ENCODE results near the gene ZNF445.
"Not testable (repeated sequence)": the region's sequence is repeated elsewhere in the genome, so short reads cannot be mapped to it uniquely, and the experiment has no call there.

Gene ZNF445

DNA sequence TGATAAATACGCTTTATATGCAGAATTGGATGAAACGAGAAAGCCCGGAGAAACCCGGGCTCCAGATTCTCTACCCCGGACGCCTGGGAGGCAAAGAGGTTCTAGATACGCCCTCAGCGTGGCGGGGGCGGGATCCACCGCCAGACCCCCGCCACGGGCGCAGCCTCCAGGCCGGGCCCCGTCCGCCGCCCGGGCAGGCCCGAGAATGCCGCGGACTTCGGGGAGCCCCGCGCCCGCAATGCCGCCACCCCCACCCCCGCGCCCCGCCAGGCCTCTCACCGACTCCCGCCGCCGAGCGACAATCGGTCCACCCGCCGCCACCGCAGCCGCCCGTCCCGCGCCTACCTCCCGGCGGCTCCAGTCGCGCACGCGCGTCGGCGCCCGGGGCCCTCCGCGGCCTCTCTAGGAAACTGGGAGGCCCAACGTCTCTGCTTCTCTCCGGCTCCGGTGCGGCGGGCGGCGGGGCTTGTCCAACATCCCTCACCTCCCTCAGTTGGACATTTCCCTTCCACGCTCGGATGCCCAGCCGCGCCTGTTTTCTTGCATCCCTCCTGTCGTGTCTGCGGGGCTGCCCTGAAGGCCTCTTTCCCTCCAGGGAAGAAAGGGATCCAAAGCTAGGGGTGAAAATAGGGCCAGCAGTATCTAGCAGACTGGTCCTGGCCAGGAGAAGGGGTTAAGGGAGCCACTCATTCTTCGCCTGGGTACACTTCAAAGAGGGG is at the start of gene ZNF445:
TSS of gene ZNF445 (minus strand) at position 359 of the 719 bp plus-strand sequence. CDS start 22,121 bp downstream, outside the sequence.
- peak; percentile 82 for DNase-seq (ENCODE audit: low read depth)

DNA sequence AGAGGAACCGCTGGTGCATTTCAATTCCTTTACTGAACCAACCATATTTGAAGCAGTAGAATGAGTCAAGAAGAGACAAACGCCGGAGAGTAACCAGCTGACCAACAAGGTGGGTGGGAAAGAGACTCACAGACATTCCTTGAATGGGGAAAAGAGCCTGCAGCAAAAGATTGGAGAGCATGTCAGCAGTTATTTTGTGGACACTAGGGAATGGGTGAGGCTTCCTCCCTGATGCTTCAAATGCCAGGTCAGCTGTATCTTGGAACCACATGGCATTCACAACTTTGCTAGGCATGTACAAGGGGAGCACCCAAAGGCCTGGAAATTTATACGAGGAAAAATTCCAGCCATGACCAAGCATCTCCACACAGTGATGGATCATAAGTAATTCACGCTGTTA is 47.6 kb upstream of the ZNF445 start:
- no peak for DNase-seq (ENCODE audit: low read depth)

DNA sequence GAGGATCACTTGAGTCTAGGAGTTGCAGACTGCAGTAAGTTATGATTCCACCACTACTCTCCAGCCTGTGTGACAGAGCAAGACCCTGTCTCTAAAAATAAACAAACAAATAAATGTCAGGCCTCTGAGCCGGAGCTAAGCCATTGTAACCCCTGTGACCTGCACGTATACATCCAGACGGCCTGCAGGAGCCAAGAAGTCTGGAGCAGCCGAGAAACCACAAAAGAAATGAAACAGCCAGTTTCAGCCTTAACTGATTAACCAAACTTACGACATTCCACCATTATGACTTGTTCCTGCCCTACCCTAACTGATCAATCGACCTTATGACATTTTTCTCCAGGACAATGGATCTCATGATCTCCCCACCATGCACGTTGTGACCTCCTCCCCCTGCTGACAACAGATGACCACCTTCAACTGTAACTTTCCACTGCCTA is 45.0 kb upstream of the ZNF445 start:
- peak; percentile 13 for DNase-seq (ENCODE audit: low read depth)

DNA sequence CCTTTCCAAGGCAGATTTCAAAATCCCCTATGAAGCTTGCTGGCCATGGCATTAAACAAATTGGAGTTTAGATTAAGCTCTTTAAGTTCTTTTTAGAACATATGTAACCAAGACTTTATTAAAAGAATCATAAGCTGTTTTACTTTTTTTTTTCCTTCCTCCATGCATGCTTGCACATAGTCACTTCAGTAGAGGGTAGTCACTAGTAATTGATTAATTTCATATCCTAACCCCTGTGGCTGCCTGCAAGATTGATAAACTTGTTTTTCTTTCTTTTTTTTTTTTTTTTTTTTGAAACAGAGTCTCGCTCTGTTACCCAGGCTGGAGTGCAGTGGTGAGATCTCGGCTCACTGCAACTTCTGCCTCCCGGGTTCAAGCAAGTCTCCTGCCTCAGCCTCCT is 44.3 kb upstream of the ZNF445 start:
- no peak for DNase-seq (ENCODE audit: low read depth)

DNA sequence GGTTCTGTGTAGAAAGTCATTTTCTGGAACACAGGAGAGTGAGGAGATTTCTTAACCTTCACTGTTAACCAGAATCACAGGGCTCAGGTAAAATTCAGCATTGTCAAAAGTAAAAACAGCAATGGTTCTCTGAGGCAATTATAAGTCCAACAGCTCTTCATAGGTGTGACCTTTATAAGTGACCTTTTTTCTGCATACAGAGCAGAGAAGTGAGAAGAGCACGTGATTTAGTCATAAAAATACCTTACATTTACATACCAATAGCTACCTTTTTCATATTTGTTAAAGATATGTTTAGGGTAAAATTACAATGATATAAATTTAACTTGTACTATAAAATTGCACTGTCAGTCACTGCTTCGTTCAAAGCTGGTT is 41.3 kb upstream of the ZNF445 start:
- DNase-seq (ENCODE audit: low read depth), result no peak

DNA sequence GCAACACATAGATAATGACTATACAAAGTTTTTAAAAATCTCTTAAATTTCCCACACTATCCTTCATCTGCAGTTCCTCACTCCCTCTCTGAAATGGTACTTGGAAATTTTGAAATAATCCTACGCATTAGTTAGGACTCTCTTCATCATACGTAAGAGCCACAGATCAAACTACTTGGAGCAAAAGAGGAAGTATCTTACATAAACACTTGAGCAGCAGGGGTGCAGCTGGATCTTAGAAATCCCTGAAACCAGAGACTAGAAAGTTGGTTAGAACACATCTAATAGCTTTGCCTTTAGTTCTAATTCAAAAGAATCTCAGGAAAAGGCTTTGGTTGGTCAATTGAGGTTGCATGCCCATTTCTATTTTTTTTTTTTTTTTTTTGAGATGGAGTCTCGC is 38.8 kb upstream of the ZNF445 start:
- DNase-seq (ENCODE audit: low read depth), result no peak

DNA sequence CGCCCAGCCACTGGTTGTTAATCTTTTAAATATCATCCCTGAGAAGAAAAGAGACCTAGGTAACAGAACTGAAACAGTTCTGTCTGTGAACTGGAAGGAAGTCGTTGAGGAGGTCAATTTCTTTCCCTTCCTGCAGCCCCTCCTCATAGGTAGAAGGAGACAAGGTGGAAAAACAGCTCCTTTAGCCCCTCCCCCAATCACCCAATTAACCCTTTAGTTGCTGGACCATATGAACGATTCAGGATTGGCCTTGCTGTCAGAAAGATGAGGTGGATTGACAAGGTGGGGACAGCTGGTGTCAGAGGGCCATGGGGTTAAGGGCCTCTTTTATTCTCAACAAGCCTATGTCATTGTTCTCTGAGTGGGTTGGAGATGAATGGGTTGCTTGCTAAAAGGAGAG is 36.0 kb upstream of the ZNF445 start:
- DNase-seq (ENCODE audit: low read depth), result no peak

DNA sequence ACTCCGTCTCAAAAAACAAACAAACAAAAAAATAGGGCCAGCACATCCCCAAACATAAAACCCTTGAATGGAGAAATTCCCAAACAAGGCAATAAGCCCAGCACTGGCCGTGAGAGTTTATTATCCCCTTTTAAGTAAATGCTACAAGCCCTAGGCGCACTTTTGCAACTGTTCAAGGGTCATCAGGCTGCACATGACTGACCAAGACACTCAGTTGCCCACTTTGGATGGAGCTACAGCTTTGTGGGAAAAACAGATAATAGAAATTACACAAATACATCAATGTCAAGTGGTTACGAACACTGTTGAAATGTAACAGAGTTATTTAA is 33.7 kb upstream of the ZNF445 start:
- peak; percentile 10 for DNase-seq (ENCODE audit: low read depth)

DNA sequence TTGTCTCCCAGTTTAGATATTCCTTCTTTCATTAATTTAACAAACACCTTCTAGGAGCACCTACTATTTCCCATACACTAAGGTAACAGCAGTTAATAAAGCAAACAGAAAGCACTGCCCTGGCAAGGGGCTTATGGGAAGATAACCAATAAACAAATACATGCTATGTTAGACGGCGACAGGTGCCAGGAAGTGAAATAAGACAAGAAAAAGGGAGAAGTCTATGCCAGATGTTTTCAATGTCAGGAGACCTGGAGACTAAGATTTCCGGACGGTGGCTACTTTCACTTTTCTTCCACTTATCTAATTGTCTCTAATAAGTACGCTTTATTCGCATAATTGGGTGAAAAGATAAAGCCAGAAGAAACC is 32.5 kb upstream of the ZNF445 start:
- peak; percentile 16 for DNase-seq (ENCODE audit: low read depth)

DNA sequence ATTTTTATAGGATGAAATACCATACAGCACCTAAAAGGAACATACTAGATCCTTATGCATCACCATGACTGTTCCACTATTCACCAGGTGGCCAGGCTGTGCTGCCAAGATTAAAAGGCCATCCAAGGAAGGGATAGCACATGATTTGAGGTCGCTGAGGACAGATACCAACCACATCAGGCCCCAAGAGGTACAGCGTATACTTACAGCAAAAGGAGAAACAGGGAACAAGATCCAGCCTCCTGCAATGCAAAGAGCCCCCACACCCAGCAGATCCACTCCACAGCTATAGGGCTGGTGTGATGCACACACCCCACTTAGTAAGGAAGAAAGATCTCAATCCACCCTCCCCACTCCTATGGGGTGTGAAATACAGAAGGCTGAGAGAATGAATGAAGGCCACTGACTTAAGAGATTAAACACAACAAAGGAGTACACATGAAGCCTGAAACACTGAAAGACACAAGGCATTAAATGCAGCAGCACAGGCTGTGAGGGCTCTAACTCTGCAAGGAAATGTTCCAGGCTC is 32.0 kb upstream of the ZNF445 start:
- DNase-seq (ENCODE audit: low read depth), result peak; percentile 6

DNA sequence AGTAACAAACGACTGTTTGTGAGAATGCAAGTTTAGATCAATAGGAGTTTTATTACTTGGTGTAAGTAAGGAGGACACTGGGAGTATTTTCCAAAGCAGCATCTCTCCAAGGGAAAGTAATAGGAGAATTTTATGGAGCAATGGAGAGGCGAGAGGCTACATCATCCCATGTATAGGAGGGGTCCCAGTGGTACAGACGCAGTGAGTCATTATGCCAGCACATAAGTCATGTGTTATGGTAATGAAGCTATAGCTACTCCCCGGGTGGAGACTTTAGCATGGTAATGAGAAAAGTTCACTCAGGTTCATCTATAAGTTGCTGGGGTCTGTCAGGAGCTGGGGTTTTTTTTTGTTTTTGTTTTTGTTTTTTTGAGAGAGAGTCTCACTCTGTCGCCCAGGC is 29.5 kb upstream of the ZNF445 start:
- no peak for DNase-seq (ENCODE audit: low read depth)

DNA sequence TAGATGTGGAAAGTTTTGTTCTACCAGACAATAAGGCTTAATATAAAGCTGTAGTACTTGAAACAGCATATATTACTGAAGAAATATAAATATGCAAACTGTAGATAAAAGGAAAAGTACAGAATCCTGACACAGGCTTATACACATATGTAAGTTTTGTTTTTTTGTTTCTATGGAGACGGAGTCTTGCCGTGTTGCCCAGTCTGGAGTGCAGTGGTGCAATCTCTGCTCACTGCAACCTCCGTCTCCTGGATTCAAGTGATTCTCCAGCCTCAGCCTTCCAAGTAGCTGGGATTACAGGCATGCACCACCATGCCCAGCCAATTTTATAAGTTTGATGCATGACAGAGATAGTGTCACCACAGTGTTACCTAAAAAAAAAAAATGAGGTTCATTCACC is 29.1 kb upstream of the ZNF445 start:
- DNase-seq (ENCODE audit: low read depth), result no peak

DNA sequence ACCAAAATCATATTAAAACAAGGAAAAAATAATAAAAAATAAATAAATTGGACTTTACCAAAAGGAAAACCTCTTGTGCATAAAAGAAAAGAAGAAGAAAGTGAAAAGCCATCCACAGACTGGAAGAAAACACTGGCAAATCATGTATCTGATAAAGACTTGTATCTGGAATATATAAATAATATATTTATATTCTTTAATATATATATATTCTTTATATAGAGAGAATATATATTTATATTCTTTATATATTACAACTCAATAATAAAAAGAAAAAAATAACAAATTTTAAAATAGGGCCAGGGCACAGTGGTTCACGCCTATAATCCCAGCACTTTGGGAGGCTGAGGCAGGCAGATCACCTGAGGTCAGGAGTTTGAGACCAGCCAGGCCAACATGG is 27.1 kb upstream of the ZNF445 start:
- no peak for DNase-seq (ENCODE audit: low read depth)

DNA sequence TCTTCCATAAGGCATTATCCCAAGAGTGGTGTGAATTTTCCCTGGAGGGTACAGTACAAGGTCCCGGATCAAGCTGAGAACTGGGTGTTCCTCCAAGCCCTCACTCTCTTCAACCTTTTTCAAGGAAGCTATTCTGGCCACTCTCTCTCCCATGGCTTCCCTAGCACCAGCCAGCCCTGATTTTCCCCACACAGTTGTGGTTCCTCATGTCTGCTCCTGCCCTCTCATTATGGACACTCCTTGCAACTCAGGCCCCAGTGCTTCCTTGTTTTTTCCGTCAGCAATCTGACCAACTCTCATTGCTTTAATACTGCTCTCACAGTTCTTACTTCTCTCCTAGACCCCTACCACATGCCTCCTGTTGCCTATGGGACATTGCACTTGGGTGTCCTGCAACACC is 25.7 kb upstream of the ZNF445 start:
- not testable (repeated sequence) for DNase-seq (ENCODE audit: low read depth)

DNA sequence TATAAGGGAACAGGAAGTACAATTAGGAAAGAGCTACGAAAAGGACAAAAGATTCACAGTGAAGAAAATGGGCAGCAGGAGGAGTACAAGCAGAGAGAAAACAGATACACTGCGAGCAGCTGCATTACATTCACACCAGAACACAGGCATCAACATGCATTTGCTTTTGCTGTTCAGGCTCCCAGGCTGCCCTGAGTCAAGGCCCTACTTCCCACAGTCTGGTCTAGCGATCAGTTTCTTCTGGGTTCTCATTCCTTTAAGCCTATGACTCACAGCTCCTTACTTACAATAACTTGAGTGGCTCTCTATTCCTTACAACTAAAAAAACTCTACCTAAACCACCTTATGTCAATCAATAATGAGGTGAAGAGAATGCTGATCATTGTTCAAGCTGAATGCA is 24.5 kb upstream of the ZNF445 start:
- DNase-seq (ENCODE audit: low read depth), result no peak

DNA sequence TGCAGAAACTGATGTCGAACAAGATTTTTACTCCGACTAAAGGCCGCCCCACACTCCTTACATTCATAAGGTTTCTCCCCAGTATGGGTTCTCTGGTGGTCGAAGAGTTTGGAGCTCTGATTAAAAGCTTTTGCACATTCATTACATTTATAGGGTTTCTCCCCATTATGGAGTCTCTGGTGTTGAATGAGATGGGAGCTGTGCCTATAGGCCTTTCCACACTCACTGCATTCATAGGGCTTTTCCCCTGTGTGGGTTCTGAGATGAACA is 22.4 kb upstream of the ZNF445 start:
- DNase-seq (ENCODE audit: low read depth), result not testable (repeated sequence)

DNA sequence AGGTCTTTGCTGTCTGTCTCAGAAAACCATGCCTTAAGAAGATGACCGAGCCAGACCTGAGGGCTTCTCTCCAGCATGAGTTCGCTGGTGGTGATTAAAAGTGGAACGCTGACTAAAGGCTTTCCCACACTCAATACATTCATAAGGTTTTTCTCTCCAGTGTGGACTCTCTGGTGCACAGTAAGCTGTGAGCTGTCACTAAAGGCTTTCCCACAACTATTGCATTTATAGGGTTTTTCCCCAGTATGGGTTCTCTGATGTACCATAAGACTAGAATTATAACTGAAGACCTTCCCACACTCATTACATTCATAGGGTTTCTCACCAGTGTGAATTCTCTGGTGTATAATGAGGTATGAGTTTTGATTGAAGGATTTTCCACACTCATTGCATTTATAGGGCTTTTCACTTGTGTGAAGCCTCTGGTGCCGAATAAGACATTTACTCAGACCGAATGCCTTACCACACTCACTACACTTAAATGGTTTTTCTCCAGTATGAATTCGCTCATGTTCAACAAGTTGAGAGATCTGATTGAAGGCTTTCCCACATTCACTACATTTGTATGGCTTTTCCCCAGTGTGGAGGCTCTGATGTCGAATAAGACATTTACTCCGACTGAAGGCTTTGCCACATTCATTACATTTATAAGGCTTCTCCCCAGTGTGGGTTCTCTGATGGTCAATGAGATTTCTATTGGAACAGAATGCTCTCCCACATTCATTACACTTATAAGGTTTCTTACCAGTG is 21.9 kb upstream of the ZNF445 start:
- no peak for DNase-seq (ENCODE audit: low read depth)

DNA sequence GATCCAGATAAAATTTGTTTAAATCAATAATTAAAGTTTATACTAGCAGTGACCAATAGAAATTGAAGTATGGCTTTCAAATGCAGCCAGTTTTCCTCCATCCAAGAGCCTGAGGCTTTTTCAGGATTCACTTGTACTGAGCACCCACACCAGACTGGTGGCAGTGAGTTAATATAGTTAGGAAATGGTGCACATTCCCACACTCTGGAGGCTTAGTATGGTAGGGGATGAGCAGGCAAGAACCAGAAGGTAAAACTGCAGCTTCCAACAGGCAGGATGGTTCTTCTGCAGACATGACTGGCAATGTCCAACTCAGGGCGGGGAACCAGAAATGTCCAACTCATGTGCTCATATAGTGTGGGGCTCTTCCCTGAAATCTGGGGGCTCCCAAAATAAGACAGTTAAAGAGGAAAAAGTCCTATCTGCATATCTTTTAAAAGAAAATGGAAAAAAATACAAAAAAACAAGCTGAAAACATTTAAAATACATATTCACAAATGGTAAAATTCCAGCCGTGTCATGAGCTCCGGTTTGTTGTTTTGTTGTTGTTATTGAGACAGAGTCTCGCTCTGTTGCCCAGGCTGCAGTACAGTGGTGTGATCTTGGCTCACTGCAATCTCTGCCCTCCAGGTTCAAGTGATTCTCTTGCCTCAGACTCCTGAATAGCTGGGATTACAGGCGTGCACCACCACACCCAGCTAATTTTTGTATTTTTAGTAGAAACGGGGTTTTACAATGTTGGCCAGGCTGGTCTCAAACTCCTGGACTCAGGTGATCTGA is 18.4 kb upstream of the ZNF445 start:
- DNase-seq (ENCODE audit: low read depth), result no peak

DNA sequence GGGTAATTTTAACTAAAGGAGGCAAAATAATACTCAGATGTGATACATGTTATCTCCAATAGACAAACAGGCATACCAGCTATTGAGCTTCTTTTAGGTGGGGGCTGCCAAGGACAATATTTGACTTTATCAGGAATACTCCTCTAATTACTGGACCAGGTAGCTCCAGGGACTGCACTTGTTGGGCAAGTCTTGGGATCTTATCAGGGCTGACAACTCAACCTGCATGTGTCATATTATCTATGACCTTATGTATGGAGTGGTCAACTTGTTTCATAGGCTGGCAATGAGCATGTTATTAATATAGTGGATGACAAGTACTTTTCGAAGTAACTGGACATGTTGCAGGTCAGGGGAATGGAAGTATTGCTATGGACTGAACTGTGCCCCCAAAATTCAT is 15.0 kb upstream of the ZNF445 start:
- no peak for DNase-seq (ENCODE audit: low read depth)

DNA sequence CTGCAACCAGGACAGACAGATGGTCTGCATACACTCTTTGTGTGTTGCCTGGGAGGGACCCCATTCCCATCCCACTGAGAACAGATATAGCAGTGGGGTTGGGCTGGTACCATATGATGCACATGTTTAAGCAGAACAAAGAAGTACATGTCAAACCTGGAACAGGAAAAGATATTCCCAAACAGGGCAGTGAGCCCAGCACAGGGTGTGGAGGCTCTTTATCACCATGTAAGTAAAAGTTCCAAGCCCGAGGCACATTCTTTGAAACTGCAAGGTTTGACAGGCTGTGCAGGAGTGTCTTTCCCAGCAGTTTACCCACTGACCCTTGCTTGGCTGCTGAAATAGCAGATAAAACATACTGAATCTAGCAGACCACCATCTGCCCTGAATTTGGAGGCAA is 5.3 kb upstream of the ZNF445 start:
- no peak for DNase-seq (ENCODE audit: low read depth)

DNA sequence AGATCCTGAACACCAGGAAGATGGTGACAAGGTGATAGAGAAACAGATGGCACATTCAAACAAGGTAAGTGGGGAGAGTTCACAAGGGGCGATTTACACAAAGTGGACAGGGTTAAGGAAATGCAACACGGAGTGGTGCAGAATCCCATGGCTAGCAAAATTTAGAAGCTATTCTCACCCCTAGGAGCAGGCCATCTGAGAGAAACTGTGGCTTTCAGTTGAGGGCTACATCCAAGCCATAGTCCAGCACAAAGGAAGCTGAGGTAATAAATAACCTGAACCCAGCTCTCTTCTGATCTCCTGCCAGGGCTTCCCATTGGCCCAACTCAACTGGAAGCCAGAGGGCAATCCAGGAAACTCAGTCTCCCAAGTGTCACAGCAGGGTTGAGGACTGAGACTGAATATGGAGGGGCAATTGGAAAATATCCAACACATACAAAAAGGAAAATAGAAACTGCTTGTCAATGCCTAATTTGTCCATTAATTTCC is 1.2 kb upstream of the ZNF445 start:
- DNase-seq (ENCODE audit: low read depth), result no peak

DNA sequence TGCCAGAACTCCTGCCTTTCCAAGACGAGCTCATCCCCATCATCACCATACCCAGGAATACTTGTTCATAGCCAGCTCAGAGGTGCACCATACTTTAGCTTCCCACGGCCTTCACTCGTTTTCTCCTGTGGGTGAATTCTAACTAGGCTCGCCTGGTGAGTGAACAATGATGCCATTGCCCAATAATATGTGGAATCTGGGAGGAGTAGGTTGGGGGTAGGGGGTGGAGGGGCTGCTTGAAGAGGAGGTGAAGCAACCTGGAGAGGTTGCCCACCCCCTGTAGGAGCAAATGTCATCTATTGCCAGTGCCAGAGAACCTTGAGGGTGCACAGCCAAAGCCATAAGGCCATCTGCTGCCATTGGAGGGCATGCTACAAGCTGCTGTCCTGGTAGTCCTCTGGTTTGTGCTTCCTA is 592 bp upstream of the ZNF445 start:
- DNase-seq (ENCODE audit: low read depth), result no peak

DNA sequence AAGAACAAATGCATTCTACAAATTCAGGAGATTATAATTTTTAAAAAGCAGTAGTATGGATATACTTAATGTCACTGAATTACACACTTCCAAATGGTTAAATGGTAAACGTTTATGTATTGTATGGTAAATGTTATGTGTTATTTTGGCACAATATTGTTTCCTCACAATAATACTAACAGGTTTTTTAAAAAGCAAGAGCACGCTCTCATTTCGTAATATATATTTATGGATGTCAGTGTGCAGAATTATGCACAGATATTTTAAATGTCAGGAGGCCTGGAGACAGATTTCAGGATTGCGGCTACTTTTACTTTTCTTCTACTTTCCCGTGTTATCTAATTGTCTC is 533 bp downstream of the ZNF445 start:
- no peak for DNase-seq (ENCODE audit: low read depth)
